ENCODE data around the gene C1orf198.

- no peak for TF ChIP-seq POLR2AphosphoS5 (IDR thresholded peaks at IDR 0.05)
- no peak for TF ChIP-seq POLR2A (IDR thresholded peaks at IDR 0.05)
- no peak for TF ChIP-seq CTCF (IDR thresholded peaks at IDR 0.05)
Observed at GRCh38 chr1:230884646-230885045, 16.3 kb upstream of the C1orf198 start.

Data from breast epithelium (tissue), 3 donors.